ENCODE results near the gene TMEM52B. TPM values are rescaled to one million over a fixed set of nuclear protein-coding genes. Genes with fewer than 3 reads are reported as not detected.
"Not testable (repeated sequence)": the region's sequence is repeated elsewhere in the genome, so short reads cannot be mapped to it uniquely, and the experiment has no call there.

Gene TMEM52B
- total and polyA plus RNA-seq, 4 experiments from 2014 or later, result not detected

DNA sequence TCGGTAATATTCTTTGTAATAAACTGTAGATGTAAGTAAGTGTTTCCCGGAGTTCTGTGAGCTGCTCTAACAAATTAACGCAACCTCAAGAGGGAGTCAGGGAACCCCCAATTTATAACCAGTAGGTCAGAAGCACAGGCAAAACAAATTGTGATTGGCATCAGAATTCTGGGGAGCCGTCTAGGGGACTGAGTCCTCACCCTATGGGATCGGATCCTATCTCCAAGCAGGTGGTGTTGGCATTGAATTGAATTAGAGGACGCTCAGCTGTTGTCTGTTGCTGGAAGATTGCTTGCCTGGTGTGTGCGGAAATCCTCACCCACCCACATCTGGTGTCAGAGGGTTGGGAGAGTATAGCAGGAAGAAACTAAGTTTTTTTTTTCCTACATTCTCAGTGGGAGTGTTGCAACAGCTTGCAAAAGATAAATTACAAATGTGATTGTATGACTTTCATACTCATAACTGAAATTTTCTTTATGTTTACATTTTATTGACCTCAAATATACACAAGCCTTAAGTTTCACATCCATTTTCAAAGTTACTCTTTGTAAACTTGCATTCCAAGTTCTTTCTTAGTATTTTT, 5.5 kb downstream of the TMEM52B start:
- H3K4me3 Mint-ChIP-seq, result no peak overlapping the region
- H3K4me3 ChIP-seq (ENCODE audit: low read length in 2 of 2), result no peak overlapping the region
- no peaks in the 10 kb centered on the region for H3K36me3 Mint-ChIP-seq
- no peaks in the 10 kb centered on the region for H3K9me3 Mint-ChIP-seq
- POLR2A ChIA-PET (ENCODE audit: partially characterized antibody), result no interaction called here
- DNase-seq, result no peak
- H3K27ac ChIP-seq (ENCODE audit: low read depth, low read length), result no peak overlapping the region
- H3K4me1 Mint-ChIP-seq, result no peaks in the 10 kb centered on the region
- H3K4me1 ChIP-seq (ENCODE audit: insufficient read depth, low read length), result no peaks in the 10 kb centered on the region
- intact Hi-C loops (cut with micrococcal nuclease), result no loop called here
- H3K36me3 ChIP-seq (ENCODE audit: insufficient read depth, low read length), result no peaks in the 10 kb centered on the region
- no peaks in the 10 kb centered on the region for H3K9me3 ChIP-seq (ENCODE audit: control insufficient read depth in 1 of 2, low read length in 2 of 2)
- peaks cover 19 to 33% of the 10 kb centered on the region in 2 donors for H3K27me3 Mint-ChIP-seq
- H3K27ac Mint-ChIP-seq, result no peak overlapping the region
- CTCF ChIA-PET (ENCODE audit: partially characterized antibody), result interaction anchor here (1.2 to 1.5 kb wide), 2 partner anchors 11 to 31 kb away, joined by 4 to 5 read pairs; no protein-coding TSS in a partner anchor
- H3K27me3 ChIP-seq (ENCODE audit: insufficient read depth, low read length), result no peaks in the 10 kb centered on the region

DNA sequence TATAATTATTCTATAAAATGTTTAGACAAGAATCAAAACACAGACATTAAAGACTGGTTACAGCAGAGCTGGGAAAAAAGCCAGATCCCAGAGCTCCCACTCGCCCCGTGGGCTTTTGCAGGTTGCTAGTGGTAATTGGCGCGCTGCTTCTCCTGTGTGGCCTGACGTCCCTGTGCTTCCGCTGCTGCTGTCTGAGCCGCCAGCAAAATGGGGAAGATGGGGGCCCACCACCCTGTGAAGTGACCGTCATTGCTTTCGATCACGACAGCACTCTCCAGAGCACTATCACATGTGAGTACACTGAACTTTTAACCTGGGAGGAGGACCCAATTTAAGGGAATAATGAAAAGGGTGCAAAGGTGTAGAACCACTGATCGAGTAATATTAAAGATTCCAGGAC, 7.5 kb downstream of the TMEM52B start:
- ChIA-PET POLR2A (ENCODE audit: partially characterized antibody) (no interaction called here), CTCF (ENCODE audit: partially characterized antibody) (interaction anchor here (0.7 to 1.5 kb wide), 3 partner anchors 9 to 373 kb away, joined by 3 to 4 read pairs (median 3); no protein-coding TSS in a partner anchor)
- intact Hi-C loops (cut with micrococcal nuclease), result no loop called here
- Mint-ChIP-seq H3K36me3 (no peaks in the 10 kb centered on the region), H3K9me3 (no peaks in the 10 kb centered on the region), H3K27me3 (peaks cover 9 to 32% of the 10 kb centered on the region in 2 donors), H3K4me1 (peaks cover 3 to 5% (median 4%) of the 10 kb centered on the region in 4 donors), H3K27ac (no peak overlapping the region), H3K4me3 (no peak overlapping the region)
- DNase-seq, result no peak
- Histone ChIP-seq H3K4me3 (ENCODE audit: low read length in 2 of 2) (no peak overlapping the region), H3K4me1 (ENCODE audit: insufficient read depth, low read length) (no peaks in the 10 kb centered on the region), H3K9me3 (ENCODE audit: control insufficient read depth in 1 of 2, low read length in 2 of 2) (no peaks in the 10 kb centered on the region), H3K36me3 (ENCODE audit: insufficient read depth, low read length) (no peaks in the 10 kb centered on the region), H3K27me3 (ENCODE audit: insufficient read depth, low read length) (no peaks in the 10 kb centered on the region), H3K27ac (ENCODE audit: low read depth, low read length) (no peak overlapping the region)

DNA sequence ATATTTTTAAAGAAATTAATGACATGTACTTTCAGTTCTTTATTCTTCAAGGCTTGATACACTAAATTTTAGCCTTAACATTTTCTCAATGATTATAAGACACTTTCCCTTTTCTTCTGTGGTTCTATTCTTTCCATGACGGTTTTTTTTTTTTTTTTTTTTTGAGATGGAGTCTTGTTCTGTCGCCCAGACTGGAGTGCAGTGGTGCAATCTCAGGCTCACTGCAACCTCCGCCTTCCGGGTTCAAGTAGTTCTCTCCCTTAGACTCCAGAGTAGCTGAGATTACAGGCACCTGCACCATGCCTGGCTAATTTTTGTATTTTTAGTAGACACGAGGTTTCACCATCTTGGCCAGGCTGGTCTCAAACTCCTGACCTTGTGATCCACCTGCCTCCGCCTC, 8.1 kb downstream of the TMEM52B start:
- DNase-seq; H3K27me3 ChIP-seq (ENCODE audit: insufficient read depth, low read length); H3K4me3 Mint-ChIP-seq; H3K9me3 Mint-ChIP-seq; H3K36me3 Mint-ChIP-seq; intact Hi-C loops (cut with micrococcal nuclease); H3K4me1 Mint-ChIP-seq; H3K27ac ChIP-seq (ENCODE audit: low read depth, low read length); H3K9me3 ChIP-seq (ENCODE audit: control insufficient read depth in 1 of 2, low read length in 2 of 2); H3K36me3 ChIP-seq (ENCODE audit: insufficient read depth, low read length); H3K27ac Mint-ChIP-seq; H3K4me1 ChIP-seq (ENCODE audit: insufficient read depth, low read length); H3K4me3 ChIP-seq (ENCODE audit: low read length in 2 of 2); POLR2A ChIA-PET (ENCODE audit: partially characterized antibody): not testable (repeated sequence)
- CTCF ChIA-PET (ENCODE audit: partially characterized antibody), result interaction anchor here (1.4 to 1.6 kb wide), 3 partner anchors 8 to 373 kb away, joined by 3 to 4 read pairs (median 3); no protein-coding TSS in a partner anchor
- peaks cover 9 to 32% of the 10 kb centered on the region in 2 donors for H3K27me3 Mint-ChIP-seq

DNA sequence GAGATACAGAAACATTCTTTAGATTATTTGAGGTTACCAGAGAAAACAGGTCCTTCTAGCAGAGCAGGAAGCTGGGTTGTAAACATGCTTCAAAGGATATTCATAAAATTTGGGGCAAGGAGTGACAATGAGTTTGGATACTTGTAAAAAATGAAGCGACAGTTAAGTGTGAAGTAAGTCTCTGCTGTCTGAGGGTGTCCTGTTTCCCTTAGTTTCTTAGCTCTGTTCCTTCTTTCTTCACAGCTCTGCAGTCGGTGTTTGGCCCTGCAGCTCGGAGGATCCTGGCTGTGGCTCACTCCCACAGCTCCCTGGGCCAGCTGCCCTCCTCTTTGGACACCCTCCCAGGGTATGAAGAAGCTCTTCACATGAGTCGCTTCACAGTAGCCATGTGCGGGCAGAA, 10.8 kb downstream of the TMEM52B start:
- Mint-ChIP-seq H3K36me3 (no peaks in the 10 kb centered on the region), H3K4me3 (no peak overlapping the region), H3K4me1 (peaks cover 3 to 5% (median 4%) of the 10 kb centered on the region in 4 donors), H3K9me3 (no peaks in the 10 kb centered on the region), H3K27ac (no peak overlapping the region), H3K27me3 (peaks cover 9 to 21% of the 10 kb centered on the region in 2 donors)
- CTCF ChIA-PET (ENCODE audit: partially characterized antibody), result interaction anchor here (0.7 to 5.0 kb wide), 9 partner anchors 12 to 1570 kb away, joined by 3 to 53 read pairs (median 3); no protein-coding TSS in a partner anchor
- H3K27me3 ChIP-seq (ENCODE audit: insufficient read depth, low read length), result no peaks in the 10 kb centered on the region
- no peaks in the 10 kb centered on the region for H3K36me3 ChIP-seq (ENCODE audit: insufficient read depth, low read length)
- POLR2A ChIA-PET (ENCODE audit: partially characterized antibody), result no interaction called here
- no peaks in the 10 kb centered on the region for H3K4me1 ChIP-seq (ENCODE audit: insufficient read depth, low read length)
- H3K9me3 ChIP-seq (ENCODE audit: control insufficient read depth in 1 of 2, low read length in 2 of 2), result no peaks in the 10 kb centered on the region
- H3K4me3 ChIP-seq (ENCODE audit: low read length in 2 of 2), result no peak overlapping the region
- intact Hi-C loops (cut with micrococcal nuclease), result loop anchor here (1.0 to 5.0 kb wide), 5 partner anchors 36 to 439 kb away; no protein-coding TSS in a partner anchor
- DNase-seq, result no peak
- no peak overlapping the region for H3K27ac ChIP-seq (ENCODE audit: low read depth, low read length)

DNA sequence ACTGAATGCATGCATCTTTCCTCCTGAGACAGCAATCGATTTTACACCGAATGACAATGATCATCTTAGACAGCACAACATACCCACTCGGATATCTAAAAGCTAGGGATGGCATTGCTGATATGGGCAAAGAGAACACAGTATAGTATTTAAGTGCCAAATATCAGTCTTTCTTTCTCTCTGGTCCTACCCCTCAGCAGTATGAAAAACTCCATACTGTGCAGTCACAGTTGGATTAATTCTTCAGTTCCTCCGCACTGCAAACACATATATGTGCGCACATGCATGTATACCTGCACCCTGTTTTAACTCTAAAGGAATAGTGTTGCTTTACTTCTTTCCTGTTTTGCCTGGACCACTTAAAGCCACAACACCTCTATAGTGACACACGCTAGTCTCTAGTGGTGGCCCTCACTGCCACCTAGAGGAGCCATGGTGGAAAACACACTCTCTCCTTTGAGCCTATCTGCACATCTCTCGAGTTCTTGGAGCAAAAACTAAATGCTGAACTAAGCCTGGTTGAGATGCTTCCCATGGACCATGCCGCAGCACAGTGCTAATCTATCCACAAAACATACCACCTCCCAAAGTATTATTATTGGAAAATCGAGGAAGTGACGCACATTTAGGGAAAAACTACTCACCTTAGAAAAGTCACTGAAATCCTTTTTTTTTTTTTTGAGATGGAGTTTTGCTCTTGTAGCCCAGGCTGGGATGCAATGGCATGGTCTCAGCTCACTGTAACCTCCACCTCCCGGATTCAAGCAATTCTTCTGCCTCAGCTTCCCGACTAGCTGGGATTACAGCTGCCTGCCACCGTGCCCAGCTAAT, 11.9 kb downstream of the TMEM52B start:
- POLR2A ChIA-PET (ENCODE audit: partially characterized antibody), result no interaction called here
- Mint-ChIP-seq H3K4me1 (peaks cover 3 to 5% (median 4%) of the 10 kb centered on the region in 4 donors), H3K27ac (no peak overlapping the region), H3K4me3 (no peak overlapping the region), H3K9me3 (no peaks in the 10 kb centered on the region), H3K27me3 (peaks cover 10 to 17% of the 10 kb centered on the region in 2 donors), H3K36me3 (no peaks in the 10 kb centered on the region)
- H3K27me3 ChIP-seq (ENCODE audit: insufficient read depth, low read length), result no peaks in the 10 kb centered on the region
- H3K4me3 ChIP-seq (ENCODE audit: low read length in 2 of 2), result no peak overlapping the region
- CTCF ChIA-PET (ENCODE audit: partially characterized antibody), result interaction anchor here (0.7 to 5.0 kb wide), 15 partner anchors 9 to 1297 kb away, joined by 3 to 53 read pairs (median 3); partner anchors contain the start of gene OLR1
- DNase-seq, result peak; percentile 41 to 54 (median 49)
- intact Hi-C loops (cut with micrococcal nuclease), result loop anchor here (1.0 to 5.0 kb wide), 5 partner anchors 37 to 440 kb away; no protein-coding TSS in a partner anchor
- no peaks in the 10 kb centered on the region for H3K9me3 ChIP-seq (ENCODE audit: control insufficient read depth in 1 of 2, low read length in 2 of 2)
- H3K4me1 ChIP-seq (ENCODE audit: insufficient read depth, low read length), result no peaks in the 10 kb centered on the region
- H3K27ac ChIP-seq (ENCODE audit: low read depth, low read length), result no peak overlapping the region
- no peaks in the 10 kb centered on the region for H3K36me3 ChIP-seq (ENCODE audit: insufficient read depth, low read length)

DNA sequence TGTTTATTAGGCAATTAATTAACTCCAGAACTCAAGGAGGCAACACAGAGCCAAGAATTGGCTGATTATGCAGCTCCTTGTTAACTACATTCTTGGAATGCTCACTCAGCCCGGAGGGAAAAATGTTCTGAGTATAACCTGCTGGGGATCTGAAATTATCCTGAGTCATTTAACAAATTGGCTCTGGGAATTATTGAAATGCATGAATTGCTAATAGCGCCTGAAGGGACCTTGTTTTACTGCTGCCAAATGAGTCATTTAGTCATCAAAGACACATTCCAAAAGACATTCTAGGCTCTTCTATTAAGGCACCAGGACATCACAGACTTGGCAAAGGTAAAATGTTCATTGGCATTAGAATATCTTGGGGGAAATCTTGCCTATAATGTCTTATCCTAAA, 13.0 kb downstream of the TMEM52B start:
- DNase-seq, result no peak
- CTCF ChIA-PET (ENCODE audit: partially characterized antibody), result interaction anchor here (0.7 to 5.0 kb wide), 8 partner anchors 9 to 378 kb away, joined by 3 to 53 read pairs (median 4); no protein-coding TSS in a partner anchor
- Histone ChIP-seq H3K27ac (ENCODE audit: low read depth, low read length) (no peak overlapping the region), H3K4me1 (ENCODE audit: insufficient read depth, low read length) (no peaks in the 10 kb centered on the region), H3K27me3 (ENCODE audit: insufficient read depth, low read length) (no peaks in the 10 kb centered on the region), H3K36me3 (ENCODE audit: insufficient read depth, low read length) (no peaks in the 10 kb centered on the region), H3K9me3 (ENCODE audit: control insufficient read depth in 1 of 2, low read length in 2 of 2) (no peaks in the 10 kb centered on the region), H3K4me3 (ENCODE audit: low read length in 2 of 2) (no peak overlapping the region)
- H3K27me3 Mint-ChIP-seq, result peaks cover 8 to 13% of the 10 kb centered on the region in 2 donors
- H3K27ac Mint-ChIP-seq, result no peak overlapping the region
- H3K36me3 Mint-ChIP-seq, result no peaks in the 10 kb centered on the region
- no peak overlapping the region for H3K4me3 Mint-ChIP-seq
- H3K9me3 Mint-ChIP-seq, result no peaks in the 10 kb centered on the region
- POLR2A ChIA-PET (ENCODE audit: partially characterized antibody), result no interaction called here
- H3K4me1 Mint-ChIP-seq, result peaks cover 3 to 5% (median 4%) of the 10 kb centered on the region in 4 donors
- intact Hi-C loops (cut with micrococcal nuclease), result loop anchor here (2.0 to 5.0 kb wide), 2 partner anchors 251 to 395 kb away; no protein-coding TSS in a partner anchor

DNA sequence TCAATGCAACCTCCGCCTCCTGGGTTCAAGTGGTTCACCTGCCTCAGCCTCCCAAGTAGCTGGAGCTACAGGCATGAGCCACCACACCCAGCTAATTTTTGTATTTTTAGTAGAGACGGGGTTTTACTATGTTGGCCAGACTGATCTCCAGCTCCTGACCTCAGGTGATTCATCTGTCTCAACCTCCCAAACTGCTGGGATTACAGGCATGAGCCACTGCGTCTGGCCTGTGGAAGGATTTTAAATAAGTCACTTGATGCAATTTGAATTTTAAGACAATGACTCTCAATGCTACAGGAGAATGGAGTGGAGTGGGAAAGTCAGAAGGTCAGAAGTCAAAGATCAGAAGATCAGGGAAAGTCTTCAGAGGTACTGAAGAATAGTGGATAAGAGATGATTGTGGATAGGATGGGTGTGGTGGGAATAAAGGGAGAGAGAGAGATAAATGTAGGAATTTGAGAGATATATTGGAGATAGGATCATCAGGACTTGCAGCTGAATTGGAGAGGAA, 15.4 kb downstream of the TMEM52B start:
- Mint-ChIP-seq H3K9me3 (no peaks in the 10 kb centered on the region), H3K27me3 (peaks cover 8 to 16% of the 10 kb centered on the region in 2 donors), H3K36me3 (no peaks in the 10 kb centered on the region), H3K27ac (no peak overlapping the region), H3K4me1 (peaks cover 3 to 5% (median 4%) of the 10 kb centered on the region in 4 donors), H3K4me3 (no peak overlapping the region)
- Histone ChIP-seq H3K27ac (ENCODE audit: low read depth, low read length) (no peak overlapping the region), H3K36me3 (ENCODE audit: insufficient read depth, low read length) (no peaks in the 10 kb centered on the region), H3K27me3 (ENCODE audit: insufficient read depth, low read length) (no peaks in the 10 kb centered on the region), H3K9me3 (ENCODE audit: control insufficient read depth in 1 of 2, low read length in 2 of 2) (no peaks in the 10 kb centered on the region), H3K4me3 (ENCODE audit: low read length in 2 of 2) (no peak overlapping the region), H3K4me1 (ENCODE audit: insufficient read depth, low read length) (no peaks in the 10 kb centered on the region)
- CTCF ChIA-PET (ENCODE audit: partially characterized antibody), result interaction anchor here (1.3 to 2.9 kb wide), 4 partner anchors 8 to 380 kb away, joined by 3 to 28 read pairs (median 6); no protein-coding TSS in a partner anchor
- POLR2A ChIA-PET (ENCODE audit: partially characterized antibody), result interaction anchor here (0.8 kb wide), 1 partner anchor 42 kb away, joined by 3 read pairs; no protein-coding TSS in a partner anchor
- no peak for DNase-seq
- intact Hi-C loops (cut with micrococcal nuclease), result loop anchor here (5.0 kb wide), 1 partner anchor 397 kb away; no protein-coding TSS in a partner anchor
